NCI-H2227 (cell line): ENCODE data around the gene SVOP.

Source experiments
- DNase-seq: peaks from one replicate; lab custom pipeline; 2025; ENCODE audit not compliant: unreplicated experiment; lab: John Stamatoyannopoulos, UW

Gene SVOP

GRCh38 chr12:108939594-108939993 is 81.3 kb downstream of the SVOP start:
- peak; percentile 20 for DNase-seq

GRCh38 chr12:108938247-108938924 is 82.5 kb downstream of the SVOP start:
- DNase-seq, result no peak

- peak; percentile 39 for DNase-seq
Measured at GRCh38 chr12:108935159-108935763, 85.6 kb downstream of the SVOP start.

GRCh38 chr12:108933949-108934348 is 86.9 kb downstream of the SVOP start:
- no peak for DNase-seq

- DNase-seq, result no peak
Measured at GRCh38 chr12:108930756-108931155, 90.1 kb downstream of the SVOP start.

GRCh38 chr12:108930155-108930554 is 90.7 kb downstream of the SVOP start:
- DNase-seq, result no peak

- DNase-seq, result no peak
Measured at GRCh38 chr12:108928695-108929094, 92.2 kb downstream of the SVOP start.

GRCh38 chr12:108922918-108923317 is 98.0 kb downstream of the SVOP start:
- no peak for DNase-seq

- DNase-seq, result no peak
Measured at GRCh38 chr12:108921946-108922345, 98.9 kb downstream of the SVOP start.

- DNase-seq, result no peak
Measured at GRCh38 chr12:108918960-108919642, 101.8 kb downstream of the SVOP start.

- DNase-seq, result no peak
Measured at GRCh38 chr12:108918206-108918605, 102.7 kb downstream of the SVOP start.

- DNase-seq, result no peak
Measured at GRCh38 chr12:108916336-108916735, 104.5 kb downstream of the SVOP start.

- no peak for DNase-seq
Measured at GRCh38 chr12:108915632-108916133, 105.2 kb downstream of the SVOP start.

GRCh38 chr12:108914121-108914531 is 106.7 kb downstream of the SVOP start:
- DNase-seq, result no peak

GRCh38 chr12:108912361-108912760 is 108.5 kb downstream of the SVOP start:
- DNase-seq, result no peak

- no peak for DNase-seq
Measured at GRCh38 chr12:108911915-108912314, 109.0 kb downstream of the SVOP start.

- no peak for DNase-seq
Measured at GRCh38 chr12:108910336-108910735, 110.5 kb downstream of the SVOP start.

GRCh38 chr12:108907839-108908351 is 113.0 kb downstream of the SVOP start:
- DNase-seq, result no peak

GRCh38 chr12:108906971-108907370 is 113.9 kb downstream of the SVOP start:
- no peak for DNase-seq

GRCh38 chr12:108905725-108906124 is 115.1 kb downstream of the SVOP start:
- DNase-seq, result no peak

GRCh38 chr12:108899145-108899544 is 121.7 kb downstream of the SVOP start:
- no peak for DNase-seq

GRCh38 chr12:108896817-108897216 is 124.1 kb downstream of the SVOP start:
- no peak for DNase-seq
